GM12865 (cell line): Measurements from ENCODE around the gene HEATR1.

Source experiments
- DNase-seq: peaks from one replicate; pipeline ENCODE4 v3.0.0; 2010; ENCODE audit warnings: low read depth
- H3K4me3 ChIP-seq: 2 replicates; pipeline ENCODE4 v1.5.1; 2011; ENCODE audit warnings: mild to moderate bottlenecking, low read depth, low read length, control low read depth
- TF ChIP-seq, protein P1 (sequence below): IDR thresholded peaks from 2 replicates; pipeline ENCODE4 v1.5.1; 2011; ENCODE audit warnings: low read length, control low read depth, low read depth, inconsistent platforms; ENCODE audit not compliant: insufficient read depth; ENCODE audit errors: missing control alignments

Gene HEATR1

DNA sequence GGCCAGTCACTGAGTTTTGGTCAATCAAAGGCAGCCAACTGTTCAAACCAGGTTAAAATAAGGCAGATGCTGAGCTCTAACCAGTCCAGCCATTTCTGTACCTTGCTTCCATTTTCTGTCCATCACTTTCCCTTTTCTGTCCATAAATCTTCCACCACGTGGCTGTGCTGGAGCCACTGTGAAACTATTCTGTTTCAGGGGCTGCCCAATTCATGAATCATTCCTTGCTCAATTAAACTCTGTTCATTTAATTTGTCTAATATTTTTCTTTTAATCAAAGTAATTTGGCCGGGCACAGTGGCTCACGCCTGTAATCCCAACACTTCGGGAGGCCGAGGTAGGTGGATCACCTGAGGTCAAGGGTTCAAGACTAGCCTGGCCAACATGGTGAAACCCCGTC is 103.2 kb downstream of the HEATR1 start:
- no peak overlapping the region for H3K4me3 ChIP-seq
- DNase-seq = no peak
- TF ChIP-seq, protein P1, sequence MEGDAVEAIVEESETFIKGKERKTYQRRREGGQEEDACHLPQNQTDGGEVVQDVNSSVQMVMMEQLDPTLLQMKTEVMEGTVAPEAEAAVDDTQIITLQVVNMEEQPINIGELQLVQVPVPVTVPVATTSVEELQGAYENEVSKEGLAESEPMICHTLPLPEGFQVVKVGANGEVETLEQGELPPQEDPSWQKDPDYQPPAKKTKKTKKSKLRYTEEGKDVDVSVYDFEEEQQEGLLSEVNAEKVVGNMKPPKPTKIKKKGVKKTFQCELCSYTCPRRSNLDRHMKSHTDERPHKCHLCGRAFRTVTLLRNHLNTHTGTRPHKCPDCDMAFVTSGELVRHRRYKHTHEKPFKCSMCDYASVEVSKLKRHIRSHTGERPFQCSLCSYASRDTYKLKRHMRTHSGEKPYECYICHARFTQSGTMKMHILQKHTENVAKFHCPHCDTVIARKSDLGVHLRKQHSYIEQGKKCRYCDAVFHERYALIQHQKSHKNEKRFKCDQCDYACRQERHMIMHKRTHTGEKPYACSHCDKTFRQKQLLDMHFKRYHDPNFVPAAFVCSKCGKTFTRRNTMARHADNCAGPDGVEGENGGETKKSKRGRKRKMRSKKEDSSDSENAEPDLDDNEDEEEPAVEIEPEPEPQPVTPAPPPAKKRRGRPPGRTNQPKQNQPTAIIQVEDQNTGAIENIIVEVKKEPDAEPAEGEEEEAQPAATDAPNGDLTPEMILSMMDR = no peak
